HepG2 (cell line): ENCODE measurements around the gene PLPP3. TPM values are rescaled to one million over a fixed set of nuclear protein-coding genes. Genes with fewer than 3 reads are reported as not detected.
A peak's percentile ranks its signal among the peaks of the same experiment; 100 is the strongest.

Experiments used
- ATAC-seq: fragments of 200-7000 bp; cut with Tn5 transposase; 3 replicates; pipeline ENCODE4 v1.9.1; 2020; ENCODE audit warnings: mild to moderate bottlenecking, moderate library complexity
- BruUV-seq: library from RNA; stranded (reverse); fragments of 400-500 nt; replicated peaks from 2 replicates; lab custom pipeline; 2021; lab: Mats Ljungman, UMichigan
- CTCF ChIA-PET: fragments of 300-600 bp; formaldehyde crosslinking; extraction: SDS; loops from one replicate; lab custom pipeline; 2021; ENCODE audit warnings: low total read pairs, inconsistent platforms, low intra/inter-chr PET ratio; lab: Yijun Ruan, JAX
- POLR2A ChIA-PET: fragments of 350-600 bp; sonication (Branson Sonifier 250); formaldehyde crosslinking; loops from one replicate; lab custom pipeline; 2020; ENCODE audit warnings: antibody characterized with exemption, inconsistent platforms; lab: Yijun Ruan, JAX
- DNase-seq: peaks from one replicate; pipeline ENCODE4 v3.0.0-alpha.2; 2015; ENCODE audit warnings: low spot score
- FAIRE-seq: peaks from 3 replicates; lab custom pipeline; 2011; peaks lifted over from hg19 to GRCh38; lab: Jason Lieb, UNC
- H2AFZ ChIP-seq: one replicate; pipeline ENCODE4 v1.6.1; 2011; ENCODE audit warnings: low read length, inconsistent platforms
- H3K27ac ChIP-seq: fragments of 300-600 bp; 3 replicates; pipeline ENCODE4 v1.8.0; 2011; ENCODE audit warnings: mixed run types, mild to moderate bottlenecking, mixed read lengths, low read length, inconsistent platforms; ENCODE audit not compliant: insufficient read depth; ENCODE audit errors: extremely low read length
- H3K27me3 ChIP-seq, 2 experiments: fragments of 200-600 bp in 1 of 2; 2 replicates in 1 of 2; 3 replicates in 1 of 2; pipeline versions ENCODE4 v1.6.0 to v1.8.0; 2011; ENCODE audit warnings: low read length in 2 of 2, mild to moderate bottlenecking in 2 of 2, moderate library complexity in 2 of 2, inconsistent platforms in 1 of 2; ENCODE audit not compliant: insufficient read depth in 2 of 2, control insufficient read depth in 1 of 2
- H3K36me3 ChIP-seq, 2 experiments: fragments of 200-600 bp in 1 of 2; replicated peaks in 1 of 2; 2 replicates in 1 of 2; 3 replicates in 1 of 2; pipeline versions ENCODE4 v1.5.1 to v1.8.0; 2011; ENCODE audit warnings: low read length in 2 of 2, inconsistent platforms in 1 of 2; ENCODE audit not compliant: insufficient read depth in 2 of 2, control insufficient read depth in 1 of 2
- H3K4me1 ChIP-seq: 2 replicates; pipeline ENCODE4 v1.5.1; 2012; ENCODE audit warnings: low read length, inconsistent platforms; ENCODE audit not compliant: insufficient read depth
- H3K4me2 ChIP-seq: 2 replicates; pipeline ENCODE4 v1.6.0; 2011; ENCODE audit warnings: low read depth, low read length, inconsistent platforms
- H3K4me3 ChIP-seq, 3 experiments: fragments of 200-600 bp in 1 of 3; sonication (generic), shearing (Covaris generic) in 1 of 3; replicated peaks in 1 of 3; 2 replicates each; pipeline ENCODE4 v1.5.1; 2011 to 2016; ENCODE audit warnings: low read length in 3 of 3, inconsistent platforms in 2 of 3, low read depth in 2 of 3, mild to moderate bottlenecking in 2 of 3, control low read depth in 1 of 3, mixed read lengths in 1 of 3; ENCODE audit not compliant: insufficient read depth in 1 of 3
- H3K79me2 ChIP-seq: one replicate; pipeline ENCODE4 v1.6.1; 2011; ENCODE audit warnings: low read length, inconsistent platforms; ENCODE audit not compliant: insufficient read depth
- H3K9ac ChIP-seq: 2 replicates; pipeline ENCODE4 v1.6.0; 2011; ENCODE audit warnings: mild to moderate bottlenecking, low read depth, low read length, inconsistent platforms; ENCODE audit not compliant: insufficient read depth
- H3K9me3 ChIP-seq: 2 replicates; pipeline ENCODE4 v1.5.1; 2012; ENCODE audit warnings: mild to moderate bottlenecking, low read length
- H4K20me1 ChIP-seq: 2 replicates; pipeline ENCODE4 v1.6.0; 2011; ENCODE audit warnings: inconsistent platforms, mild to moderate bottlenecking, low read length, moderate library complexity; ENCODE audit not compliant: insufficient read depth
- CHD4 ChIP-seq: fragments of 200-600 bp; sonication (generic); IDR thresholded peaks from 2 replicates; pipeline ENCODE4 v1.7.0; 2017; ENCODE audit warnings: mild to moderate bottlenecking, low read length, borderline replicate concordance
- DR1 ChIP-seq: sonication (generic); formaldehyde crosslinking; IDR thresholded peaks from 2 replicates; pipeline ENCODE4 v1.8.0; 2021; ENCODE audit warnings: mild to moderate bottlenecking, missing genetic modification reagents, inconsistent platforms
- NFKB2 ChIP-seq: sonication (generic); formaldehyde crosslinking; IDR thresholded peaks from 2 replicates; pipeline ENCODE4 v1.4.0; 2020; ENCODE audit warnings: missing genetic modification reagents, borderline replicate concordance
- PLSCR1 ChIP-seq: sonication (generic); formaldehyde crosslinking; IDR thresholded peaks from 2 replicates; pipeline ENCODE4 v1.5.0; 2020; ENCODE audit warnings: missing genetic modification reagents, mild to moderate bottlenecking, borderline replicate concordance
- TRAFD1 ChIP-seq: sonication (generic); formaldehyde crosslinking; IDR thresholded peaks from 2 replicates; pipeline ENCODE4 v1.5.1; 2020; ENCODE audit warnings: missing genetic modification reagents, mild to moderate bottlenecking, borderline replicate concordance
- ZNF12 ChIP-seq: sonication (generic); formaldehyde crosslinking; IDR thresholded peaks from 2 replicates; pipeline ENCODE4 v1.5.0; 2020; ENCODE audit warnings: missing genetic modification reagents
- ZNF615 ChIP-seq: sonication (generic); formaldehyde crosslinking; IDR thresholded peaks from 2 replicates; pipeline ENCODE4 v1.5.0; 2020; ENCODE audit warnings: mild to moderate bottlenecking, missing genetic modification reagents, borderline replicate concordance
- ZNF703 ChIP-seq: sonication (generic); formaldehyde crosslinking; IDR thresholded peaks from 2 replicates; pipeline ENCODE4 v1.5.1; 2020; ENCODE audit warnings: missing genetic modification reagents, mild to moderate bottlenecking, moderate library complexity, borderline replicate concordance
- WGBS: methylation state at CpG from one replicate; pipeline ENCODE4 v1.1.6; 2017; ENCODE audit warnings: low lambda C conversion rate; 5-methylcytosine and 5-hydroxymethylcytosine counted together
- in situ Hi-C: cut with HindIII; loops from 2 replicates; pipeline ENCODE4 v1.10.0; 2017; ENCODE audit warnings: low pct_unique_long_range_greater_than_20kb; ENCODE audit not compliant: extremely low pct_ligation_motif_present
- intact Hi-C: fragments of 100-400 bp; cut with micrococcal nuclease; formaldehyde crosslinking; loops from one replicate; pipeline ENCODE4 v1.10.0; 2022; ENCODE audit not compliant: unreplicated experiment
- polyA plus RNA-seq, 8 experiments: library from polyadenylated mRNA; depleted of rRNA in 3 of 8; stranded (reverse) in 7 of 8; unstranded in 1 of 8; fragments of >200 nt; fragmentation: Illumina TruSeq in 4 of 8; extraction: Trizol in 4 of 8; gene quantifications; 2 replicates each; pipeline versions ENCODE4 v1.2.1 to v1.2.3, GENCODE V29; 2011 to 2016; ENCODE audit warnings: low read depth in 4 of 8, missing spikeins in 1 of 8, mixed read lengths in 1 of 8; ENCODE audit not compliant: insufficient read depth in 1 of 8
- total RNA-seq, 5 experiments: library from RNA; depleted of rRNA; stranded (reverse); fragments of >200 nt; fragmentation: Illumina TruSeq; extraction: Trizol; gene quantifications; 2 replicates each; pipeline ENCODE4 v1.2.3, GENCODE V29; 2016; ENCODE audit warnings: low read depth in 1 of 5

PLPP3 gene
- total and polyA plus RNA-seq, 2 of the 13 experiments (the other 11 are each of a cell fraction or from before 2014, with no cell fraction given): 49.7 to 65.8 TPM

GRCh38 chr1:56507925-56508522 is 71.3 kb downstream of the PLPP3 start:
- 0 out of 2 replicates have a peak, but pooled peaks have one; percentile 50 for TF ChIP-seq CHD4
- TF ChIP-seq NFKB2 (CRISPR knock-in tag): no peak
- 0 out of 2 replicates have a peak, but pooled peaks have one; percentile 64 for TF ChIP-seq ZNF615 (CRISPR knock-in tag)
- TF ChIP-seq TRAFD1 (CRISPR knock-in tag): 0 out of 2 replicates have a peak, but pooled peaks have one; percentile 58
- 0 out of 2 replicates have a peak, but pooled peaks have one; percentile 28 for TF ChIP-seq ZNF703 (CRISPR knock-in tag)
- no peak for TF ChIP-seq DR1 (CRISPR knock-in tag)
- 0 out of 2 replicates have a peak, but pooled peaks have one; percentile 54 for TF ChIP-seq PLSCR1 (CRISPR knock-in tag)
- TF ChIP-seq ZNF12: peak; percentile 99
- TF ChIP-seq, all 625 proteins: peak for 6
- Histone ChIP-seq H3K9me3 (no peaks in the 10 kb centered on the region), H3K27me3 (no peaks in the 10 kb centered on the region), H3K4me1 (peaks cover 92% of the 10 kb centered on the region), H4K20me1 (no peaks in the 10 kb centered on the region), H3K27ac (peak overlapping the region; percentile 93), H3K9ac (peak overlapping the region; percentile 70), H3K36me3 (peaks cover 28 to 80% of the 10 kb centered on the region in 2 experiments), H3K4me3 (peak overlapping the region in 1 of 3 experiments; percentile 8; a peak in 1 of 6 replicates), H3K79me2 (peaks cover 47% of the 10 kb centered on the region), H2AFZ (no peak overlapping the region), H3K4me2 (peak overlapping the region; percentile 54)
- in situ Hi-C loops (loop anchor here (5.0 to 10.0 kb wide), 3 partner anchors 64 to 313 kb away; no protein-coding TSS in a partner anchor), intact Hi-C loops (loop anchor here (1.0 to 10.0 kb wide), 6 partner anchors 13 to 318 kb away; no protein-coding TSS in a partner anchor)
- FAIRE-seq (no peak), ATAC-seq (no peak; the same call in 2 of the 3 replicates), DNase-seq (no peak)
- POLR2A ChIA-PET: interaction anchor here (1.0 to 8.2 kb wide), 19 partner anchors 10 to 789 kb away, joined by 3 to 74 read pairs (median 6); partner anchors contain the start of gene PLPP3
- WGBS: 90% methylated on average over 1 of the region's 3 CpGs
- TSS peak; percentile 8 for BruUV-seq
- CTCF ChIA-PET: no interaction called here
